ENCODE results near the gene WNT8B.
A peak's percentile ranks its signal among the peaks of the same experiment; 100 is the strongest.

Gene WNT8B

DNA sequence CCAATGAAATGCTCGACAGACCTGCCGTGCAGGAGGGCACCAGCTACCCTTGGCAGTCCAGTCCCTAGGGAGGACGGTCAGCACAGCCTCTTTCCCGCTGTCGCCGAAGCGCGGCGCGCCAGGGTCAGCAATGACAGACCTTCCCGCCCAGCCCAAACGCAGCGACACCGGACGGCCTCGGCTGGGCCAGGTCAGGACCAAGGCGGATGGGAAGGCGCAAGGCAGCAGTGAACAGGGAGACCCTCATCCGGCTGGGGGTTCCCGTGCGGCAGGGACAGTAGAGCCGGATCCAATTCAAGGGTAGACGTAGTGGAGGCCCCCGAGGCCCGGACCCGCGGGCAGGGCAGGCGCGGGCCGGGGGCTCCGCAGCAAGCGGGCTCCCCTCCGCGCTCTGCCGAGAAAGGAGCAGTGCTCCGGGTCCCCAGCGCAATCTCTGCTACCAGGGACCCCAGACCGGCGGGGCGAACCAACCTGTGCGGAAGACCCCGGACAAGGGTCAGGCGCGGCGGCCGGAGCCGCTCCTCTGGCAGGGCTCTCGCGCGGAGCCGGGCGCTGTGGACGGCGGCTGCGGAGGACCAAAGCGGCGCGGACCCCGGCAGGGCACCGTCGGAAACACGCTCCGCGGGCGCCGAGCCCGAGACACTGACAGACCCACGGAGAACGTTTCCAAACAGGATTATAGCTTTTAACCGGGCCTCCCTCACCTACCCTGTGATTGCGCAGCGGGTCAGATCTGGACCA is 56.7 kb downstream of the WNT8B start, which contains the start of gene SEC31B:
Gene SEC31B, minus strand, starts transcription at position 551 of the 741 bp plus-strand sequence. CDS start 2,909 bp downstream, outside the sequence.
- DNase-seq (ENCODE audit: low spot score), result peak; percentile 88

DNA sequence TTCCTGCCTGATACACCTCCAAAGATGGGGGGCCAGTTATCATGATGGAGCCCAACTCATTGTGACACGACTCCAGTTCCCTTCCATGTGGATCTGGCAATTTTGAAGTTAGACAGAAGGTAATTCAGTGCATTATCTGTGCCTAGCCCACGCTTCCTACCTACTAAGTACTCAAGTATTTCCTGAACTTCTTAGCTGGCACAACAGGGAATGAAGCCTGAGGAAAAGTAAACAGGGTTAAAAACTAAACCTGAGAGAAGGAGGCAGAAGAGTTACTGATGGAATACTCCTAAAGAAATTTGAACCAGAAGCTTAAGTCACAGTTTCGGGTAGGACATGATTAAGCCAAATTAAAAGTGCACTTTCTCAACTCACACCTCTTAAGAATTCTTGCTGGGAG is 58.0 kb downstream of the WNT8B start:
- DNase-seq (ENCODE audit: low spot score), result no peak

DNA sequence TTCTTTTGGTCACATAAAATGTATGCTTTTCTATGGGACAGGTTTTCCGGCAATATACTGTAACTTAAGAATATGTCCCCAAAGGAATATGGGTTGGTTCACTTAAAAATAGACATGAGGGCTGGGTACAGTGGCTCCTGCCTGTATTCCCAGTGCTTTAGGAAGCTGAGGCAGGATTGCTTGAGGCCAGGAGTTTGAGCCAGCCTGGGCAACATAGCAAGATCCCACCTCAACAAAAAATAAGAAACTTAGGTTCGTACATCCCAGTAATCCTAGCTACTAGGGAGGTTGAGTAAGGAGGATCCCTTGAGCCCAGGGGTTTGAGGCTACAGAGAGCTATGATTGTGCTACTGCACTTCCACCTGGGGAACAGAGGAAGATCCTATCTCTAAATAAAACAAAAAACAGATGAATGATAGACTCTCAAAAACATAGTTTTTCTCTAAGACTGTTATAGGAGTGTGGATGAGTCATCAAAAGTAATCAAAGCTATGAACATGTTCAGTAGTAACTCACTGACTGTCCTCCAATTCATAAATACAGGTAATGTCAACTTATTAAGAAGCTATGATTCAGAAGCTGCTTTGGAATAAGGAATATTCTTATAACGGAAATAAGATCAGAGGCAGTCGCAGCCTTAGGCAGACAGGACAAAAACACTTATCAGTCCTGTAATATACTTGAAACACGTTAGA is 59.4 kb downstream of the WNT8B start:
- no peak for DNase-seq (ENCODE audit: low spot score)

DNA sequence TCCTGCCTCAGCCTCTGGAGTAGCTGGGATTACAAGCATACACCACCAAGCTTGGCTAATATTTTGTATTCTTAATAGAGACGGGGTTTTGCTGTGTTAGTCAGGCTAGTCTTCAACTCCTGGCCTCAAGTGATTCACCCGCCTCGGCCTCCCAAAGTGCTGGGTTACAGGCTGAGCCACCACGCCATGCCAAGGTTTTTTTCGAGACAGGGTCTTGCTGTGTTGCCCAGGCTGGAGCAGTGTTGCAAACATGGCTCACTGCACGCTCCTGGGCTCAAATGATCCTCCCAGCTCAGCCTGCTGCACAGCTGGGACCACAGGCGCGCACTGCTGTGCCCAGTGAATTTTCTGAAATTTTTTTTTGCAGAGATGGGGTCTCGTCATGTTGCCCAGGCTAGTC is 60.1 kb downstream of the WNT8B start:
- no peak for DNase-seq (ENCODE audit: low spot score)

DNA sequence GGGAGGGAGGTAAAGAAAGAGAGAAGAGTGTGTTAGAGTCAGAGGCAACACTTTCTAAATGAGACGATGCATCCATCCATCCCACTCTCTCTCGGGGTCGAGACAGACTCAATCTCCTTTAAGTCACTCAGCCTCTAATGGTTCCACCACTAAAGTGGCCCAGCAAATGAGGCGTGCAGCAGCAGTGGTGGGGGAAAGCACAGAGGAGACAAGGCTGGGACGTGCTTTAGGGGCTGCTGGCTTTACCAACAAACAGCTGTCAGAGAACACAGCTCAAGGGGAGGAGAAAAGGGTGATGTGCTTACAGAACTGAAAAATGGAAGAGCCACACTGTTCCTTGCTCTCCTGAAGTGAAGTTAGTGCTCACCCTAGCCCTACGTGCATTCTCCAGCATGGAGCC is 61.4 kb downstream of the WNT8B start:
- DNase-seq (ENCODE audit: low spot score), result no peak

DNA sequence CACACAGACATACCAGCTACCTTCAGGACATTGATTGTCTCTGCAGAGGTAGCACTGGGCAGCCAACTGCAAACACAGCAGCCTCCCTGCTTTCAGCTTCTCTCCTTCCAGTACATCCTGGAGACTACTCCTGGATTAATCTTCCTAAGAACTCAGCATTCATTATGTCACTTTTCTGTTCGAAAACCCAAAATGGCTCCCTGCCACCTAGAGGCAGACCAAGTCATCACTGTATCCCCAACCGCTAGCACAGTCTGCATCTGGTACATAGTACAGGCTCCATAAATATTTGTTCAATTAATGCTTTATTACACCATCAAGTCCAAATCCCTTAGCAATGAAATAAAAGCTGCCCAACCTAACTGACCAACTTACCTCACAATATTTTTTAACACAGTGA is 61.8 kb downstream of the WNT8B start:
- DNase-seq (ENCODE audit: low spot score), result no peak

DNA sequence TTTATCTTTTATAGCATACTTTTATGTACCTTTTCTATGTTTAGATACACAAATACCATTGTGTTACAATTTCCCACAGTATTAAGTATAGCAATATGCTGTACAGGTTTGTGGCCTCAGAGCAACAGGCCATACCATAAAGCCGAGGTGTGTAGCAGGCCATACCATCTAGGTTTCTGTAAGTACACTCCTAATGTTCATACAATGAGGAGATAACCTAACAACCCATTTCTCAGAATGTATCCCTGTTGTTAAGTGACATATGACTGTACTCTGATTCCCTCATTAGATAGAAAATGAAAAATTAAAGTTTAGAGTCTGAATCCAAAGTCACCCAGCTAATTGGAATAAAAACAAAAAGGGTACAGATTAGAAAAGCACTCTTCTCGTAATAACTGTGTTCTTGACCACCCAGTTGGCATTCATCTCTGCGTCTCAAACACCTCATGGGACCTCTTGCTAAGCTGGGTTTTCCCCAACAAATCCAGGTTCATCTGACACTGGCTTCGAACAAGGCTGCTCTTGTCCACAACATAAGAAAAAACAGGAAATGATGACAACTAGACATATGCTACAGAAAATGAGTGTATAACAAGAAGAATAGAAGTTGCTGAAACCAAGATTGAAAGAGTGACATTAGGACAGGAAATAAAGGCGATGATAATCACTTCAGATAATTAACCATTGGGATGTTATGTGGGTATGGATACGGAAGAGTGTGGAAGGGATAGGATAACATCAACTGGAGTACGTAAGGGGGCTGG is 65.5 kb downstream of the WNT8B start:
- DNase-seq (ENCODE audit: low spot score), result no peak

DNA sequence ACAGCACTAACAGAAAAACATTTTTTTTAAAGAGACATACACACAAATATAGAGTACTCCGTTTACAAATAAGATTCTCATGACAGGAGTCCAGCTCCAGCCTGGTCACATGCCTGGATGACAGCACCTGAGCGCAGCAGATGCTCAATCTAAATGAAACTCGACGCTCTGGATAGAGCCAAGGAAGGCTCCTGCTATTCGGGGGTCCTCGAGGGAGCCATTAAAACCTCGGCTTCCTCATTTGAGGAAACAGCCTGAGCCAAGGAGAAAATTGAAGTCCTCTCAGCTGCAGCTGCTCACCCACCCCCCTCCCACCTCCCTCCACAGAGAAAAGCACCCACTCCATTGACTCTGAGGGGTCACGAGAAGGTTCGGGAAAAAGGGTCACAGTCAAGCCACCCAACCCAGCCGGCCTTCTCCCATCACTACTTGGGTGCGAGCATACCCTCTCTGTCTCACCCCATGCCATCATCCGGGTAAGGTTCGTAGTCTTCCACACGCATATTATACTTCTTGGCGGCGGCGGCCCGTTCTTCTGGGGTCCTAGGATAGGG is 66.2 kb downstream of the WNT8B start:
- DNase-seq (ENCODE audit: low spot score), result no peak

DNA sequence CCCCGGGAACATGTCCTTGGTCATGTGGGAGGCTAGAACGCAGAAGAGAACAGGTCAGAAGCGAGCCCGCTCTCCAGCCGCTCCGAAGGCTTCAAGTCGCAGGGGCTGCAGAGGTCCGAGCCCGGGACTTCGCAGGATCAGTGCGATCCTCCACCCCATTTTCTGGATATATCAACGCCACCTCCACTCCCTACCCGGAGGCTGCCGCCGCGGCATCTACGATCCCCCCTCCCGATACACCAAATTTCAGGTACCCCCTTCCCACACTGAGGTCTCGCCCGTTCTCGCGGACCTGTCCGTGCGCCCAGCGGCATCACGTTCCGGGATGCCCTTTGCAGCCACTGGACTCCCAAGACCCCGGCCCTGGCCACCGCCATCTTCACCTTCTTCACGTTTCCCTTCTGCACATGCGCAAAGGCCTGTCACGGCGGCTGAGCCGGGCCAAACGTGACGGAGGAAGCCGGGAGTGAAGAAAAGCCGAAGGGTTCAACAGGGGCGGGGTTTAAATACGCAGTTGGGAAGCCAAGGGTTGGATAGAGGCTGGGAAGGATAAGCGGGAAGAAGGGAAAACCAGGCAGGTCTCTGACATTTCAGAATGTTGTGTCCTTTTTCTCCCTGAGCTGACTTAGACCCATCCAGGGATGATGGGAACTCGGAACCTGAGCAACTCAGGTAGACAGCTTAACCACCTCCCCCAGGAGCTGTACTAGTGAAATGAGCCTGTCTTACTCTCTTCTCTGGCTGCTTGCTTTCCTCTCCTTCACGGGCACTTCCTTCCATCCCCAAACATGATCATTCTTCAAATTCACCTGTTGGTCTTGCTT is 66.9 kb downstream of the WNT8B start, which contains the start of gene NDUFB8:
Gene NDUFB8, minus strand, starts transcription at position 397 of the 824 bp plus-strand sequence. Its CDS starts 20 bp downstream, at position 377.
- DNase-seq (ENCODE audit: low spot score), result peak; percentile 87

DNA sequence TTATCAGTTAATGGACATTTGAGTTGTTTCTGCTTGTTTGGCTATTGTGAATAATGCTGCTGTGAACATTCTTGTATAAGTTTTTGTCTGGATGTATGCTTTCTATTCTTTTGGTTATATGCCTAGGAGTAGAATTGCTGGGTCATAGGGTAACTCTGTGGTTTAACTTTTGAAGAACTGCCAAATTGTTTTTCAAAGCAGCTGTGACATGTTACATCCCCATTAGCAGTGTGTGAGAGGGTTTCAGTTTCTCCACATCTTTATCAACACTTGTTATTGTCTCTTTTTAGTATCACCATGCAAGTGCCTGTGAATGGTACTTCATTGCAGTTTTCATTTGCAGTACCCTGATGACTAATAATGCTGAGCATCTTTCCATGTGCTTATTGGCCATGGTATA is 69.0 kb downstream of the WNT8B start:
- no peak for DNase-seq (ENCODE audit: low spot score)

Data from HuH-7 (cell line).